SU-DHL-6 (cell line): ENCODE data around the gene FOXO6.

Experiments
- H2AFZ ChIP-seq: fragments of 200-600 bp; sonication (generic); 2 replicates; pipeline ENCODE4 v1.6.1; 2014; ENCODE audit warnings: low read depth, mild to moderate bottlenecking, moderate library complexity, mixed read lengths, antibody characterized with exemption, low read length; ENCODE audit not compliant: severe bottlenecking
- H3F3A ChIP-seq: fragments of 200-600 bp; shearing (Covaris generic); 2 replicates; pipeline ENCODE4 v1.6.0; 2016; ENCODE audit warnings: antibody characterized with exemption, mild to moderate bottlenecking; ENCODE audit not compliant: insufficient read depth
- H3K27ac ChIP-seq: fragments of 200-600 bp; sonication (generic); 2 replicates; pipeline ENCODE4 v1.5.1; 2016; ENCODE audit warnings: low read depth, mild to moderate bottlenecking, low read length, moderate library complexity, mixed read lengths
- H3K27me3 ChIP-seq: fragments of 200-600 bp; sonication (generic), shearing (Covaris generic); 2 replicates; pipeline ENCODE4 v1.6.0; 2014; ENCODE audit warnings: mild to moderate bottlenecking, low read length
- H3K36me3 ChIP-seq: fragments of 200-600 bp; sonication (generic); 2 replicates; pipeline ENCODE4 v1.6.1; 2014; ENCODE audit warnings: mild to moderate bottlenecking, low read length, mixed read lengths
- H3K4me2 ChIP-seq: fragments of 300-600, 200-600 bp; shearing (Covaris generic), sonication (generic); 2 replicates; pipeline ENCODE4 v1.6.0; 2014; ENCODE audit warnings: low read length, low read depth, mild to moderate bottlenecking; ENCODE audit not compliant: poor library complexity, severe bottlenecking
- H3K4me3 ChIP-seq: fragments of 200-600 bp; sonication (generic); 2 replicates; pipeline ENCODE4 v1.5.1; 2014; ENCODE audit warnings: antibody characterized with exemption, low read length, mild to moderate bottlenecking, mixed read lengths; ENCODE audit not compliant: insufficient read depth, poor library complexity, severe bottlenecking
- H3K79me2 ChIP-seq: fragments of 200-600 bp; sonication (generic); 2 replicates; pipeline ENCODE4 v1.6.1; 2014; ENCODE audit warnings: mild to moderate bottlenecking, low read length, moderate library complexity; ENCODE audit not compliant: insufficient read depth
- H3K9ac ChIP-seq: fragments of 200-600 bp; sonication (generic); 2 replicates; pipeline ENCODE4 v1.7.0; 2014; ENCODE audit warnings: mild to moderate bottlenecking, low read length
- H3K9me2 ChIP-seq: fragments of 200-600 bp; sonication (generic); replicated peaks from 2 replicates; pipeline ENCODE4 v1.6.1; 2014; ENCODE audit warnings: low read length; ENCODE audit not compliant: insufficient read depth
- H3K9me3 ChIP-seq: fragments of 200-600 bp; sonication (generic); 2 replicates; pipeline ENCODE4 v1.6.1; 2014; ENCODE audit warnings: low read length, mixed read lengths; ENCODE audit not compliant: insufficient read depth
- H4K20me1 ChIP-seq: fragments of 200-600 bp; sonication (generic); 2 replicates; pipeline ENCODE4 v1.6.1; 2014; ENCODE audit warnings: low read depth, mild to moderate bottlenecking, antibody characterized with exemption, low read length, moderate library complexity, mixed read lengths
- CTCF ChIP-seq: fragments of 200-600 bp; sonication (generic); IDR thresholded peaks from one replicate; pipeline ENCODE4 v1.5.1; 2017; ENCODE audit warnings: antibody characterized with exemption, mild to moderate bottlenecking, low read length, moderate library complexity; ENCODE audit not compliant: insufficient read depth, poor library complexity, severe bottlenecking
- EZH2phosphoT487 ChIP-seq: fragments of 200-600 bp; sonication (generic), shearing (Covaris generic); conservative IDR thresholded peaks from 2 replicates; pipeline ENCODE4 v1.6.1; 2018; ENCODE audit warnings: mild to moderate bottlenecking, antibody characterized with exemption, low read length, moderate library complexity, mixed read lengths

The FOXO6 gene

GRCh38 chr1:41360786-41361494, at the start of gene FOXO6:
FOXO6 (plus strand) TSS chr1:41361434.
- no peak within 1 kb of the TSS for H3K27ac ChIP-seq
- H2AFZ ChIP-seq = peak within 1 kb of the TSS; percentile 2
- H3K9ac ChIP-seq = peak within 1 kb of the TSS; percentile 36; the same call in 1 of the 2 replicates
- H3K4me2 ChIP-seq = peak within 1 kb of the TSS; percentile 52
- H3F3A ChIP-seq = no peaks in the 10 kb centered on the region
- H3K9me2 ChIP-seq = no peaks in the 10 kb centered on the region
- H3K79me2 ChIP-seq = no peaks in the 10 kb centered on the region
- H3K4me3 ChIP-seq = peak within 1 kb of the TSS; percentile 46
- TF ChIP-seq CTCF = peak; percentile 15
- no peak for TF ChIP-seq EZH2phosphoT487
- H3K36me3 ChIP-seq = no peaks in the 10 kb centered on the region
- no peaks in the 10 kb centered on the region for H3K9me3 ChIP-seq
- H3K27me3 ChIP-seq = no peaks in the 10 kb centered on the region
- H4K20me1 ChIP-seq = no peaks in the 10 kb centered on the region

- Histone ChIP-seq H3K36me3 (no peaks in the 10 kb centered on the region), H3K9me2 (no peaks in the 10 kb centered on the region), H3F3A (no peaks in the 10 kb centered on the region), H3K4me3 (no peak overlapping the region), H3K4me2 (no peak overlapping the region), H3K9me3 (no peaks in the 10 kb centered on the region; the same call in 1 of the 2 replicates), H3K9ac (no peak overlapping the region), H3K79me2 (no peaks in the 10 kb centered on the region), H3K27ac (no peak overlapping the region), H3K27me3 (no peaks in the 10 kb centered on the region), H2AFZ (no peak overlapping the region), H4K20me1 (no peaks in the 10 kb centered on the region)
- TF ChIP-seq CTCF (no peak), EZH2phosphoT487 (no peak)
These were observed 48.1 kb upstream of the FOXO6 start for GRCh38 chr1:41312991-41313645.

GRCh38 chr1:41313661-41314131, 47.5 kb upstream of the FOXO6 start:
- H3K9me2 ChIP-seq = no peaks in the 10 kb centered on the region

More at GRCh38 chr1:41313661-41314131, 47.5 kb upstream of the FOXO6 start:
- Histone ChIP-seq H2AFZ (no peak overlapping the region), H3K79me2 (no peaks in the 10 kb centered on the region), H3K36me3 (no peaks in the 10 kb centered on the region), H3K27me3 (no peaks in the 10 kb centered on the region), H3K9me3 (no peaks in the 10 kb centered on the region; the same call in 1 of the 2 replicates), H3F3A (no peaks in the 10 kb centered on the region), H3K4me3 (no peak overlapping the region), H4K20me1 (no peaks in the 10 kb centered on the region), H3K27ac (no peak overlapping the region), H3K4me2 (no peak overlapping the region), H3K9ac (no peak overlapping the region)
- TF ChIP-seq CTCF (peak; percentile 45), EZH2phosphoT487 (no peak)
